Fibroblast of the aortic adventitia (primary cell): Measurements from ENCODE around the gene MPO. TPM values are rescaled to one million over a fixed set of nuclear protein-coding genes. Genes with fewer than 3 reads are reported as not detected.

Experiments used
- DNase-seq: peaks from one replicate; pipeline ENCODE4 v3.0.0-alpha.2; 2010; ENCODE audit warnings: low read depth
- H3K4me3 ChIP-seq: 2 replicates; pipeline ENCODE4 v1.5.1; 2011; ENCODE audit warnings: low read depth, mild to moderate bottlenecking, control low read depth, low read length, moderate library complexity
- CTCF ChIP-seq: IDR thresholded peaks from 2 replicates; pipeline ENCODE4 v1.5.1; 2011; ENCODE audit warnings: mild to moderate bottlenecking, low read length, control low read depth, inconsistent platforms; ENCODE audit not compliant: insufficient read depth
- total RNA-seq: library from RNA; depleted of rRNA; stranded (reverse); fragments of >200 nt; gene quantifications from 2 replicates; pipeline ENCODE4 v1.2.3, GENCODE V29; 2012; ENCODE audit warnings: low replicate concordance

MPO gene
- total RNA-seq = 0.09 TPM in 1 of 2 replicates, not detected in the other

GRCh38 chr17:58280480-58281217, at the start of gene MPO:
MPO (minus strand) TSS chr17:58280935; CDS start chr17:58280758, 177 bp downstream.
- DNase-seq = no peak
- no peak for TF ChIP-seq CTCF
- H3K4me3 ChIP-seq = no peak within 1 kb of the TSS

GRCh38 chr17:58329810-58330537, 49.2 kb upstream of the MPO start:
- no peak overlapping the region for H3K4me3 ChIP-seq
- DNase-seq = no peak
- no peak for TF ChIP-seq CTCF

- DNase-seq = no peak
- H3K4me3 ChIP-seq = no peak overlapping the region
- TF ChIP-seq CTCF = no peak
These were observed 48.5 kb upstream of the MPO start for GRCh38 chr17:58329035-58329809.

GRCh38 chr17:58328195-58329034, 47.7 kb upstream of the MPO start, which contains the start of gene TSPOAP1:
TSPOAP1 (minus strand) TSS chr17:58328795; CDS start chr17:58327920, 875 bp downstream.
- no peak for TF ChIP-seq CTCF
- DNase-seq = no peak
- no peak within 1 kb of the TSS for H3K4me3 ChIP-seq

- no peak overlapping the region for H3K4me3 ChIP-seq
- no peak for TF ChIP-seq CTCF
- no peak for DNase-seq
These were observed 46.8 kb upstream of the MPO start for GRCh38 chr17:58327363-58328194.
